ENCODE measurements around the gene MRTFB.

The MRTFB gene

GRCh38 chr16:14087181-14087580, 16.1 kb downstream of the MRTFB start:
- Mint-ChIP-seq H3K27ac (no peak overlapping the region), H3K9me3 (no peaks in the 10 kb centered on the region), H3K36me3 (ENCODE audit: low read depth) (no peaks in the 10 kb centered on the region), H3K4me3 (no peak overlapping the region), H3K4me1 (ENCODE audit: low read depth) (no peaks in the 10 kb centered on the region), H3K27me3 (ENCODE audit: low read depth) (no peaks in the 10 kb centered on the region)

GRCh38 chr16:14087590-14088154, 16.6 kb downstream of the MRTFB start:
- no peaks in the 10 kb centered on the region for H3K27me3 Mint-ChIP-seq (ENCODE audit: low read depth)
- no peak overlapping the region for H3K4me3 Mint-ChIP-seq
- no peak overlapping the region for H3K27ac Mint-ChIP-seq
- no peaks in the 10 kb centered on the region for H3K4me1 Mint-ChIP-seq (ENCODE audit: low read depth)
- H3K36me3 Mint-ChIP-seq (ENCODE audit: low read depth) = no peaks in the 10 kb centered on the region
- no peaks in the 10 kb centered on the region for H3K9me3 Mint-ChIP-seq

GRCh38 chr16:14088155-14088753, 17.1 kb downstream of the MRTFB start:
- no peak overlapping the region for H3K27ac Mint-ChIP-seq
- H3K27me3 Mint-ChIP-seq (ENCODE audit: low read depth) = no peaks in the 10 kb centered on the region
- no peak overlapping the region for H3K4me3 Mint-ChIP-seq
- H3K4me1 Mint-ChIP-seq (ENCODE audit: low read depth) = no peaks in the 10 kb centered on the region
- H3K36me3 Mint-ChIP-seq (ENCODE audit: low read depth) = no peaks in the 10 kb centered on the region
- H3K9me3 Mint-ChIP-seq = no peaks in the 10 kb centered on the region

- Mint-ChIP-seq H3K4me1 (ENCODE audit: low read depth) (no peaks in the 10 kb centered on the region), H3K9me3 (no peaks in the 10 kb centered on the region), H3K36me3 (ENCODE audit: low read depth) (no peaks in the 10 kb centered on the region), H3K27me3 (ENCODE audit: low read depth) (no peaks in the 10 kb centered on the region), H3K4me3 (no peak overlapping the region), H3K27ac (no peak overlapping the region)
These were observed 18.2 kb downstream of the MRTFB start for GRCh38 chr16:14089283-14089823.

GRCh38 chr16:14092561-14092960, 21.4 kb downstream of the MRTFB start:
- Mint-ChIP-seq H3K4me1 (ENCODE audit: low read depth) (no peaks in the 10 kb centered on the region), H3K27ac (no peak overlapping the region), H3K4me3 (no peak overlapping the region), H3K36me3 (ENCODE audit: low read depth) (no peaks in the 10 kb centered on the region), H3K9me3 (no peaks in the 10 kb centered on the region), H3K27me3 (ENCODE audit: low read depth) (no peaks in the 10 kb centered on the region)

GRCh38 chr16:14095883-14096551, 24.9 kb downstream of the MRTFB start:
- no peaks in the 10 kb centered on the region for H3K4me1 Mint-ChIP-seq (ENCODE audit: low read depth)
- no peaks in the 10 kb centered on the region for H3K27me3 Mint-ChIP-seq (ENCODE audit: low read depth)

GRCh38 chr16:14097182-14097959, 26.3 kb downstream of the MRTFB start:
- Mint-ChIP-seq H3K4me3 (no peak overlapping the region), H3K36me3 (ENCODE audit: low read depth) (peaks cover 3% of the 10 kb centered on the region), H3K9me3 (no peaks in the 10 kb centered on the region)

More at GRCh38 chr16:14095883-14096551, 24.9 kb downstream of the MRTFB start:
- H3K36me3 Mint-ChIP-seq (ENCODE audit: low read depth) = peaks cover 3% of the 10 kb centered on the region
- H3K27ac Mint-ChIP-seq = no peak overlapping the region
- no peak overlapping the region for H3K4me3 Mint-ChIP-seq
- H3K9me3 Mint-ChIP-seq = no peaks in the 10 kb centered on the region

GRCh38 chr16:14098081-14098480, 27.0 kb downstream of the MRTFB start:
- H3K36me3 Mint-ChIP-seq (ENCODE audit: low read depth) = peaks cover 3% of the 10 kb centered on the region
- no peak overlapping the region for H3K4me3 Mint-ChIP-seq
- no peak overlapping the region for H3K27ac Mint-ChIP-seq
- H3K27me3 Mint-ChIP-seq (ENCODE audit: low read depth) = no peaks in the 10 kb centered on the region
- peaks cover 5% of the 10 kb centered on the region for H3K4me1 Mint-ChIP-seq (ENCODE audit: low read depth)
- no peaks in the 10 kb centered on the region for H3K9me3 Mint-ChIP-seq

More at GRCh38 chr16:14097182-14097959, 26.3 kb downstream of the MRTFB start:
- Mint-ChIP-seq H3K27me3 (ENCODE audit: low read depth) (no peaks in the 10 kb centered on the region), H3K4me1 (ENCODE audit: low read depth) (peaks cover 4% of the 10 kb centered on the region), H3K27ac (no peak overlapping the region)

- Mint-ChIP-seq H3K4me1 (ENCODE audit: low read depth) (peaks cover 9% of the 10 kb centered on the region), H3K36me3 (ENCODE audit: low read depth) (peaks cover 3% of the 10 kb centered on the region), H3K4me3 (no peak overlapping the region)
These were observed 29.7 kb downstream of the MRTFB start for GRCh38 chr16:14100825-14101224.

GRCh38 chr16:14101415-14101814, 30.3 kb downstream of the MRTFB start:
- Mint-ChIP-seq H3K27me3 (ENCODE audit: low read depth) (no peaks in the 10 kb centered on the region), H3K4me1 (ENCODE audit: low read depth) (peaks cover 9% of the 10 kb centered on the region), H3K4me3 (no peak overlapping the region), H3K27ac (no peak overlapping the region), H3K36me3 (ENCODE audit: low read depth) (peaks cover 3% of the 10 kb centered on the region), H3K9me3 (no peaks in the 10 kb centered on the region)

More at GRCh38 chr16:14100825-14101224, 29.7 kb downstream of the MRTFB start:
- Mint-ChIP-seq H3K9me3 (no peaks in the 10 kb centered on the region), H3K27me3 (ENCODE audit: low read depth) (no peaks in the 10 kb centered on the region), H3K27ac (no peak overlapping the region)

GRCh38 chr16:14102925-14103720, 32.0 kb downstream of the MRTFB start:
- H3K4me3 Mint-ChIP-seq = no peak overlapping the region
- H3K27ac Mint-ChIP-seq = no peak overlapping the region
- no peaks in the 10 kb centered on the region for H3K27me3 Mint-ChIP-seq (ENCODE audit: low read depth)
- peaks cover 9% of the 10 kb centered on the region for H3K4me1 Mint-ChIP-seq (ENCODE audit: low read depth)
- H3K9me3 Mint-ChIP-seq = no peaks in the 10 kb centered on the region
- no peaks in the 10 kb centered on the region for H3K36me3 Mint-ChIP-seq (ENCODE audit: low read depth)

- Mint-ChIP-seq H3K4me1 (ENCODE audit: low read depth) (peaks cover 9% of the 10 kb centered on the region), H3K9me3 (no peaks in the 10 kb centered on the region)
These were observed 32.9 kb downstream of the MRTFB start for GRCh38 chr16:14104066-14104465.

GRCh38 chr16:14105760-14106375, 34.7 kb downstream of the MRTFB start:
- Mint-ChIP-seq H3K36me3 (ENCODE audit: low read depth) (no peaks in the 10 kb centered on the region), H3K4me3 (no peak overlapping the region), H3K9me3 (no peaks in the 10 kb centered on the region), H3K27me3 (ENCODE audit: low read depth) (no peaks in the 10 kb centered on the region), H3K27ac (no peak overlapping the region), H3K4me1 (ENCODE audit: low read depth) (peaks cover 9% of the 10 kb centered on the region)

More at GRCh38 chr16:14104066-14104465, 32.9 kb downstream of the MRTFB start:
- H3K27me3 Mint-ChIP-seq (ENCODE audit: low read depth) = no peaks in the 10 kb centered on the region
- H3K4me3 Mint-ChIP-seq = no peak overlapping the region
- H3K27ac Mint-ChIP-seq = no peak overlapping the region
- no peaks in the 10 kb centered on the region for H3K36me3 Mint-ChIP-seq (ENCODE audit: low read depth)

Measured in T-helper 1 cell treated with Interleukin-12 subunit alpha and Interleukin-12 subunit beta and Interleukin-4 antibody, amounts not matched to agents 30 μg/mL and 1 μg/mL, for 36 hours (primary cell).